K562 (cell line): ENCODE data around the gene PLPPR2. TPM values are rescaled to one million over a fixed set of nuclear protein-coding genes. Genes with fewer than 3 reads are reported as not detected.

Experiments
- ARHGAP35 ChIP-seq: fragments of 450-650 bp; IDR thresholded peaks from 2 replicates; pipeline ENCODE4 v1.6.1; 2018; ENCODE audit not compliant: partially characterized antibody
- DNMT1 ChIP-seq: fragments of 450-650 bp; IDR thresholded peaks from 2 replicates; pipeline ENCODE4 v1.6.1; 2016; ENCODE audit warnings: antibody characterized with exemption, mild to moderate bottlenecking
- ETV1 ChIP-seq: fragments of 450-650 bp; conservative IDR thresholded peaks from 2 replicates; pipeline ENCODE4 v1.6.1; 2016; ENCODE audit warnings: missing genetic modification characterization, control low read depth, low read depth, missing compliant biosample characterization
- FOXJ3 ChIP-seq: sonication (generic); formaldehyde crosslinking; IDR thresholded peaks from 2 replicates; pipeline ENCODE4 v1.4.0; 2020; ENCODE audit warnings: mild to moderate bottlenecking, missing genetic modification reagents
- GATAD2B ChIP-seq: fragments of 450-650 bp; IDR thresholded peaks from 2 replicates; pipeline ENCODE4 v1.6.1; 2017; ENCODE audit warnings: mild to moderate bottlenecking, borderline replicate concordance
- HLTF ChIP-seq: fragments of 450-650 bp; IDR thresholded peaks from 2 replicates; pipeline ENCODE4 v1.6.1; 2016
- HMG20B ChIP-seq: fragments of 250-450 bp; sonication (Bioruptor Pico); IDR thresholded peaks from 2 replicates; pipeline ENCODE4 v1.5.0; 2021; ENCODE audit warnings: mild to moderate bottlenecking
- IFI16 ChIP-seq: fragments of 250-450 bp; sonication (Bioruptor Pico); IDR thresholded peaks from 2 replicates; pipeline ENCODE4 v2.1.2; 2022; ENCODE audit warnings: mild to moderate bottlenecking, inconsistent platforms
- ILK ChIP-seq: fragments of 450-650 bp; IDR thresholded peaks from 2 replicates; pipeline ENCODE4 v1.6.1; 2016; ENCODE audit warnings: missing genetic modification characterization, low read depth, mild to moderate bottlenecking, missing compliant biosample characterization, moderate library complexity, borderline replicate concordance
- KDM1A ChIP-seq, 2 experiments: fragments of 450-650 bp; IDR thresholded peaks; 2 replicates each; pipeline ENCODE4 v1.6.1; 2016; ENCODE audit warnings: mild to moderate bottlenecking in 2 of 2
- KLF6 ChIP-seq: fragments of 250-450 bp; sonication (Bioruptor Pico); IDR thresholded peaks from 2 replicates; pipeline ENCODE4 v1.4.0; 2020; ENCODE audit warnings: mild to moderate bottlenecking, moderate library complexity, borderline replicate concordance
- L3MBTL2 ChIP-seq: fragments of 450-650 bp; IDR thresholded peaks from 2 replicates; pipeline ENCODE4 v1.6.1; 2016; ENCODE audit warnings: mild to moderate bottlenecking, moderate library complexity
- NELFE ChIP-seq: IDR thresholded peaks from 2 replicates; pipeline ENCODE4 v1.6.1; 2011; ENCODE audit warnings: mild to moderate bottlenecking; ENCODE audit not compliant: insufficient read depth, insufficient read length
- POLR2AphosphoS5 ChIP-seq: IDR thresholded peaks from 2 replicates; pipeline ENCODE4 v1.6.1; 2011; ENCODE audit warnings: mild to moderate bottlenecking, low read depth, low read length, moderate library complexity; ENCODE audit not compliant: control insufficient read depth, insufficient read depth
- PTRF ChIP-seq: fragments of 450-650 bp; IDR thresholded peaks from 2 replicates; pipeline ENCODE4 v1.6.1; 2016; ENCODE audit warnings: mild to moderate bottlenecking, missing genetic modification characterization, missing compliant biosample characterization
- SIRT6 ChIP-seq: IDR thresholded peaks from one replicate; pipeline ENCODE4 v1.6.1; 2012; ENCODE audit warnings: low read depth, mild to moderate bottlenecking, control low read depth, inconsistent platforms, low read length, moderate library complexity
- SMARCC2 ChIP-seq: fragments of 450-650 bp; IDR thresholded peaks from 2 replicates; pipeline ENCODE4 v1.6.1; 2017; ENCODE audit warnings: antibody characterized with exemption, moderate library complexity, mild to moderate bottlenecking, low read depth
- TARDBP ChIP-seq: fragments of 450-650 bp; IDR thresholded peaks from 2 replicates; pipeline ENCODE4 v1.6.1; 2016
- ZNF146 ChIP-seq: IDR thresholded peaks from one replicate; pipeline ENCODE4 v1.6.1; 2018; ENCODE audit warnings: missing compliant biosample characterization; ENCODE audit not compliant: unreplicated experiment
- ZNF253 ChIP-seq: fragments of 250-450 bp; sonication (Bioruptor Pico); conservative IDR thresholded peaks from 2 replicates; pipeline ENCODE4 v1.6.1; 2021; ENCODE audit warnings: mild to moderate bottlenecking
- ZNF324 ChIP-seq: fragments of 250-450 bp; sonication (Bioruptor Pico); IDR thresholded peaks from 2 replicates; pipeline ENCODE4 v1.4.0; 2020; ENCODE audit warnings: mild to moderate bottlenecking
- ZNF395 ChIP-seq: fragments of 200-800 bp; sonication (Bioruptor generic); IDR thresholded peaks from 2 replicates; pipeline ENCODE4 v1.6.1; 2017; ENCODE audit warnings: missing genetic modification characterization, missing compliant biosample characterization
- ZNF436 ChIP-seq: fragments of 250-450, 450-650 bp; sonication (Bioruptor Pico); formaldehyde crosslinking; IDR thresholded peaks from 2 replicates; pipeline ENCODE4 v1.7.0; 2020; ENCODE audit warnings: mild to moderate bottlenecking
- polyA plus RNA-seq, 8 experiments: library from polyadenylated mRNA; depleted of rRNA in 4 of 8; stranded (reverse) in 5 of 8; unstranded in 3 of 8; fragments of >200 nt; fragmentation: Nextera tagmentation in 2 of 8; fragmentation: Illumina TruSeq in 1 of 8; extraction: Ambion mirVana in 2 of 8; extraction: Trizol in 1 of 8; gene quantifications; 2 replicates each; pipeline versions ENCODE4 v1.2.1 to v1.2.3, GENCODE V29; 2011 to 2014; ENCODE audit warnings: inconsistent platforms in 1 of 8, missing spikeins in 1 of 8
- total RNA-seq, 7 experiments: library from RNA; depleted of rRNA in 6 of 7; stranded (reverse); fragments of >200 nt in 6 of 7; fragmentation: Illumina TruSeq in 2 of 7; extraction: Trizol in 2 of 7; gene quantifications; 2 replicates each; pipeline versions ENCODE4 v1.2.1 to v1.2.3, GENCODE V29; 2011 to 2021; ENCODE audit warnings: low replicate concordance in 1 of 7
- TF ChIP-seq, protein P1 (sequence below), 2 experiments: IDR thresholded peaks; 2 replicates each; pipeline ENCODE4 v1.6.1; 2011; ENCODE audit warnings: borderline replicate concordance in 1 of 2, control low read depth in 1 of 2, low read depth in 1 of 2, low read length in 1 of 2, mild to moderate bottlenecking in 1 of 2, mixed read lengths in 1 of 2, moderate library complexity in 1 of 2; ENCODE audit not compliant: insufficient read depth in 1 of 2, insufficient read length in 1 of 2, poor library complexity in 1 of 2, severe bottlenecking in 1 of 2; ENCODE audit errors: extremely low read depth in 1 of 2
- TF ChIP-seq, protein P2 (sequence below): IDR thresholded peaks from 2 replicates; pipeline ENCODE4 v1.6.1; 2011; ENCODE audit not compliant: insufficient read length; ENCODE audit errors: extremely low read depth
- TF ChIP-seq, protein P3 (sequence below): fragments of 450-650 bp; formaldehyde crosslinking; IDR thresholded peaks from 2 replicates; pipeline ENCODE4 v1.4.0; 2020; ENCODE audit warnings: mild to moderate bottlenecking, moderate library complexity

Gene PLPPR2
- total and polyA plus RNA-seq, 9 of the 15 experiments (the other 6 are each of a cell fraction or from before 2014, with no cell fraction given) = 0.49 to 15.9 (median 3.4) TPM

GRCh38 chr19:11346104-11346940, 8.9 kb upstream of the PLPPR2 start, which contains the start of the genes CCDC159 and TMEM205 (continued):
- TF ChIP-seq ILK = no peak
- TF ChIP-seq SMARCC2 = no peak
- no peak for TF ChIP-seq ZNF436
- no peak for TF ChIP-seq ZNF395 (CRISPR knock-in tag)
- TF ChIP-seq L3MBTL2 = peak; percentile 96
- TF ChIP-seq KDM1A (IDR thresholded peaks at IDR 0.05) = no peak
- no peak for TF ChIP-seq POLR2AphosphoS5
- TF ChIP-seq SIRT6 = no peak
- no peak for TF ChIP-seq TARDBP
- TF ChIP-seq, protein P1, sequence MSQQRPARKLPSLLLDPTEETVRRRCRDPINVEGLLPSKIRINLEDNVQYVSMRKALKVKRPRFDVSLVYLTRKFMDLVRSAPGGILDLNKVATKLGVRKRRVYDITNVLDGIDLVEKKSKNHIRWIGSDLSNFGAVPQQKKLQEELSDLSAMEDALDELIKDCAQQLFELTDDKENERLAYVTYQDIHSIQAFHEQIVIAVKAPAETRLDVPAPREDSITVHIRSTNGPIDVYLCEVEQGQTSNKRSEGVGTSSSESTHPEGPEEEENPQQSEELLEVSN (IDR thresholded peaks at IDR 0.05; ENCODE audit: borderline replicate concordance in 1 of 2, extremely low read depth in 1 of 2, insufficient read depth in 1 of 2, insufficient read length in 1 of 2, low read depth in 1 of 2, low read length in 1 of 2, poor library complexity in 1 of 2, severe bottlenecking in 1 of 2) = peak; percentile 47 to 64
- no peak for TF ChIP-seq ZNF324 (CRISPR knock-in tag)
- TF ChIP-seq, protein P2, sequence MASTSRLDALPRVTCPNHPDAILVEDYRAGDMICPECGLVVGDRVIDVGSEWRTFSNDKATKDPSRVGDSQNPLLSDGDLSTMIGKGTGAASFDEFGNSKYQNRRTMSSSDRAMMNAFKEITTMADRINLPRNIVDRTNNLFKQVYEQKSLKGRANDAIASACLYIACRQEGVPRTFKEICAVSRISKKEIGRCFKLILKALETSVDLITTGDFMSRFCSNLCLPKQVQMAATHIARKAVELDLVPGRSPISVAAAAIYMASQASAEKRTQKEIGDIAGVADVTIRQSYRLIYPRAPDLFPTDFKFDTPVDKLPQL = no peak
- no peak for TF ChIP-seq IFI16 (CRISPR knock-in tag)
- no peak for TF ChIP-seq PTRF (tag)
- no peak for TF ChIP-seq ARHGAP35
- TF ChIP-seq ETV1 = no peak
- no peak for TF ChIP-seq ZNF146 (CRISPR knock-in tag)
- TF ChIP-seq, protein P3, sequence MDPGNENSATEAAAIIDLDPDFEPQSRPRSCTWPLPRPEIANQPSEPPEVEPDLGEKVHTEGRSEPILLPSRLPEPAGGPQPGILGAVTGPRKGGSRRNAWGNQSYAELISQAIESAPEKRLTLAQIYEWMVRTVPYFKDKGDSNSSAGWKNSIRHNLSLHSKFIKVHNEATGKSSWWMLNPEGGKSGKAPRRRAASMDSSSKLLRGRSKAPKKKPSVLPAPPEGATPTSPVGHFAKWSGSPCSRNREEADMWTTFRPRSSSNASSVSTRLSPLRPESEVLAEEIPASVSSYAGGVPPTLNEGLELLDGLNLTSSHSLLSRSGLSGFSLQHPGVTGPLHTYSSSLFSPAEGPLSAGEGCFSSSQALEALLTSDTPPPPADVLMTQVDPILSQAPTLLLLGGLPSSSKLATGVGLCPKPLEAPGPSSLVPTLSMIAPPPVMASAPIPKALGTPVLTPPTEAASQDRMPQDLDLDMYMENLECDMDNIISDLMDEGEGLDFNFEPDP (CRISPR knock-in tag) = no peak
- TF ChIP-seq FOXJ3 (CRISPR knock-in tag) = no peak
- TF ChIP-seq DNMT1 = no peak
- no peak for TF ChIP-seq GATAD2B
- TF ChIP-seq KLF6 (CRISPR knock-in tag) = no peak
- TF ChIP-seq ZNF253 (CRISPR knock-in tag) = no peak
- TF ChIP-seq HMG20B (CRISPR knock-in tag) = no peak
- no peak for TF ChIP-seq NELFE
- TF ChIP-seq HLTF = no peak
